NB4 (cell line): ENCODE data around the gene AKIRIN2.

Experiments
- CTCF ChIP-seq: IDR thresholded peaks from one replicate; pipeline ENCODE4 v1.5.1; 2012; ENCODE audit warnings: low read depth, low read length
- MAX ChIP-seq: IDR thresholded peaks from 2 replicates; pipeline ENCODE4 v1.6.1; 2011; ENCODE audit warnings: low read depth, low read length
- MYC ChIP-seq: IDR thresholded peaks from 2 replicates; pipeline ENCODE4 v1.6.1; 2011; ENCODE audit warnings: low read depth, low read length
- POLR2A ChIP-seq: IDR thresholded peaks from 2 replicates; pipeline ENCODE4 v1.6.1; 2011; ENCODE audit warnings: mild to moderate bottlenecking; ENCODE audit not compliant: insufficient read length; ENCODE audit errors: extremely low read depth

DNA sequence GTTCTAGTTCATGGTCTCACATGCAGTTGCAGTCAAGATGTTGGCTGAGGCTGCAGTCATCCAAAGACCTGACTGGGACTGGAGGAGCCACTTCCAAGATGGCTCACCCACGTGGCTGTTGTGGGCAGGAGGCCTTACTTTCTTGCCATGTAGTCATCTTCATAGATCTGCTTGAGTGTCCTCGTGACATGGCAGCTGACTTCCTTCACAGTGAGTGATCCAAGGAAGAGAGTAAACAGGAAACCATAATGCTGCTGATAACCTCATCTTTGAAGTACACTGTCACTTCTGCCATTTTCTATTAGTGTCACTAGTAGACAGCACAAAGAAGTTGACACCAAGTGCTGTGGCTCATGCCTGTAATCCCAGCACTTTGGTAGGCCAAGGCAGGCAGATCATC is 40.1 kb upstream of the AKIRIN2 start:
- TF ChIP-seq POLR2A = no peak
- TF ChIP-seq CTCF = no peak
- TF ChIP-seq MAX = no peak
- no peak for TF ChIP-seq MYC
